Activated T-helper 2 cell treated with anti-CD3 and anti-CD28 coated beads, Interferon-gamma antibody, Interleukin-2, Interleukin-4, amounts not matched to agents 10 μg/mL and 5 μg/mL and 100 μg/mL, durations not matched to agents 14 hours and 24 hours and 36 hours (primary cell): ENCODE data around the gene GFOD1. TPM values are rescaled to one million over a fixed set of nuclear protein-coding genes. Genes with fewer than 3 reads are reported as not detected.
A peak's percentile ranks its signal among the peaks of the same experiment; 100 is the strongest.
"Not testable (repeated sequence)": the region's sequence is repeated elsewhere in the genome, so short reads cannot be mapped to it uniquely, and the experiment has no call there.

Experiments
- DNase-seq: peaks from one replicate; pipeline ENCODE4 v3.0.0; 2021; ENCODE audit warnings: low spot score
- H3K27ac Mint-ChIP-seq: one replicate; pipeline ENCODE4 v1.8.0; 2021; ENCODE audit warnings: mixed read lengths
- H3K27me3 Mint-ChIP-seq: one replicate; pipeline ENCODE4 v1.8.0; 2021; ENCODE audit warnings: low read depth, mixed read lengths
- H3K36me3 Mint-ChIP-seq: one replicate; pipeline ENCODE4 v1.8.0; 2021; ENCODE audit warnings: low read depth, mixed read lengths
- H3K4me1 Mint-ChIP-seq: one replicate; pipeline ENCODE4 v1.8.0; 2021; ENCODE audit warnings: low read depth, mixed read lengths
- H3K4me3 Mint-ChIP-seq: one replicate; pipeline ENCODE4 v1.8.0; 2021; ENCODE audit warnings: low read depth, mild to moderate bottlenecking, moderate library complexity, mixed read lengths
- H3K9me3 Mint-ChIP-seq: one replicate; pipeline ENCODE4 v1.8.0; 2021; ENCODE audit warnings: mixed read lengths
- intact Hi-C: fragments of 100-400 bp; cut with micrococcal nuclease; formaldehyde crosslinking; loops from one replicate; pipeline ENCODE4 v1.15.1; 2023
- total RNA-seq: library from RNA; stranded (reverse); gene quantifications from 2 replicates; pipeline ENCODE4 v1.2.3, GENCODE V29; 2022

The GFOD1 gene
- total RNA-seq, 1 donor from 2014 or later: 4.6 TPM

DNA sequence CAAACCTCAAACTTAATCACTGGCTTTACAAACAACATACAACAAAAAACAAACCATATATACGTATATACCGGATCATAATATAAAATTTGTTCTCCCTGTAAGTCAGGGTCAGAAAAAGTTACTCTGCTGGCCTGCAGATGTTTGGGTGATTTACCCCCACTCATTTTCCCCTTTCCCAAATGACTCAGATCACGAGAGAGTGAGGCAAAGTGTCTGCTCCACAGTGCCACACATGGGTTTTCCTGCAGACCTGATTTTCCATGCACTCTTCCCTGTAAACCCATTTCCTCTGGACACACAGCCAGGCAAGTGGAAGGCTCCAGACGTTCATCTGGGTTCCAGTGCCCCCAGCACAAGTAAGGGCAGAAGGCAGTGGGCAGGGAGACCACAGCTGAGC lies 23.5 kb downstream of the GFOD1 start:
- Mint-ChIP-seq H3K4me3 (no peak overlapping the region), H3K36me3 (peaks cover 11% of the 10 kb centered on the region), H3K27me3 (no peaks in the 10 kb centered on the region), H3K27ac (no peak overlapping the region), H3K4me1 (peaks cover 61% of the 10 kb centered on the region), H3K9me3 (no peaks in the 10 kb centered on the region)
- intact Hi-C loops: no loop called here
- no peak for DNase-seq

- Mint-ChIP-seq H3K9me3 (no peaks in the 10 kb centered on the region), H3K27me3 (no peaks in the 10 kb centered on the region), H3K4me1 (peaks cover 60% of the 10 kb centered on the region), H3K4me3 (no peak overlapping the region), H3K36me3 (peaks cover 6% of the 10 kb centered on the region), H3K27ac (no peak overlapping the region)
- DNase-seq: no peak
- intact Hi-C loops: no loop called here
Measured at GRCh38 chr6:13463328-13463717, 24.1 kb downstream of the GFOD1 start.

- intact Hi-C loops: no loop called here
- no peak for DNase-seq
- no peaks in the 10 kb centered on the region for H3K9me3 Mint-ChIP-seq
- H3K27me3 Mint-ChIP-seq: no peaks in the 10 kb centered on the region
- H3K36me3 Mint-ChIP-seq: peaks cover 6% of the 10 kb centered on the region
- peak overlapping the region; percentile 6 for H3K27ac Mint-ChIP-seq
- peaks cover 61% of the 10 kb centered on the region for H3K4me1 Mint-ChIP-seq
- no peak overlapping the region for H3K4me3 Mint-ChIP-seq
Measured at GRCh38 chr6:13462458-13463327, 24.7 kb downstream of the GFOD1 start.

GRCh38 chr6:13461805-13462204 lies 25.6 kb downstream of the GFOD1 start:
- Mint-ChIP-seq H3K4me1 (peaks cover 59% of the 10 kb centered on the region), H3K36me3 (peaks cover 6% of the 10 kb centered on the region), H3K27ac (no peak overlapping the region), H3K9me3 (no peaks in the 10 kb centered on the region), H3K27me3 (no peaks in the 10 kb centered on the region), H3K4me3 (no peak overlapping the region)
- DNase-seq: no peak
- intact Hi-C loops: no loop called here

- intact Hi-C loops: no loop called here
- peaks cover 59% of the 10 kb centered on the region for H3K4me1 Mint-ChIP-seq
- H3K27me3 Mint-ChIP-seq: no peaks in the 10 kb centered on the region
- DNase-seq: no peak
- no peak overlapping the region for H3K27ac Mint-ChIP-seq
- no peaks in the 10 kb centered on the region for H3K9me3 Mint-ChIP-seq
- H3K36me3 Mint-ChIP-seq: peaks cover 6% of the 10 kb centered on the region
- H3K4me3 Mint-ChIP-seq: no peak overlapping the region
Measured at GRCh38 chr6:13461307-13461706, 26.1 kb downstream of the GFOD1 start.

DNA sequence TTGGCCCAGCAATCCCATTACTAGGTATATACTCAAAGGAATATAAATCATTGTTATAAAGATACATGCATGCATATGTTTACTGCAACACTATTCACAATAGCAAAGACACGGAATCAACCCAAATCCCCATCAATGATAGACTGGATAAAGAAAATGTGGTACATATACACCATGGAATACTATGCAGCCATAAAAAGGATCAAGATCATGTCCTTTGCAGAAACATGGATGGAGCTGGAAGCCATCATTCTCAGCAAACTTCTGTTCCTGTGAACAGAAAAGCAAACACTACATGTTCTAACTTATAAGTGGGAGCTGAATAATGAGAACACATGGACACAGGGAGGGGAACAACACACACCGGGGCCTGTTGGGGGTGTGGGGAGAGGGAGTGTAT lies 27.1 kb downstream of the GFOD1 start:
- H3K9me3 Mint-ChIP-seq, H3K27ac Mint-ChIP-seq, DNase-seq, intact Hi-C loops, H3K27me3 Mint-ChIP-seq, H3K4me3 Mint-ChIP-seq, H3K36me3 Mint-ChIP-seq: not testable (repeated sequence)
- H3K4me1 Mint-ChIP-seq: peaks cover 56% of the 10 kb centered on the region

DNA sequence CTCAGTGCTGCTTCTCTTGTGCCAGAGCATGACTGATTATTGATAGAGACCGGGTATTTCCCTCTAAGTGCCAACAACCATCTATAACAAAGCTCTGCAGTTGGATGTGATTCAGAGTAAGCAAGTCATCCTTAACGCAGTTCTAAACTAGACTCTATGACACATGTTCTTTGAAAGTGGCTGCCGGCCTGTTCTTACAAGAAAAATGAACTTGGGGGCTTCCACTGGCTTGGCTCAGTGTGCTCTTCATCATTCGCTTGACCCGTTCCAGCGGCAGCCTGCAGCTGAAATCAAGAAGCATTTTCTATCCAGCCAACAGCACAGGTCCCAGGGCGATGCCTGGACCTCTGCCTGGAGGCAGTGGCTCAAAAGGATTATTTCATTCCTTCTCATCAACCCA lies 29.8 kb downstream of the GFOD1 start:
- Mint-ChIP-seq H3K9me3 (no peaks in the 10 kb centered on the region), H3K4me1 (peaks cover 62% of the 10 kb centered on the region), H3K4me3 (no peak overlapping the region), H3K27me3 (no peaks in the 10 kb centered on the region), H3K36me3 (peaks cover 4% of the 10 kb centered on the region), H3K27ac (no peak overlapping the region)
- no peak for DNase-seq
- intact Hi-C loops: no loop called here

DNA sequence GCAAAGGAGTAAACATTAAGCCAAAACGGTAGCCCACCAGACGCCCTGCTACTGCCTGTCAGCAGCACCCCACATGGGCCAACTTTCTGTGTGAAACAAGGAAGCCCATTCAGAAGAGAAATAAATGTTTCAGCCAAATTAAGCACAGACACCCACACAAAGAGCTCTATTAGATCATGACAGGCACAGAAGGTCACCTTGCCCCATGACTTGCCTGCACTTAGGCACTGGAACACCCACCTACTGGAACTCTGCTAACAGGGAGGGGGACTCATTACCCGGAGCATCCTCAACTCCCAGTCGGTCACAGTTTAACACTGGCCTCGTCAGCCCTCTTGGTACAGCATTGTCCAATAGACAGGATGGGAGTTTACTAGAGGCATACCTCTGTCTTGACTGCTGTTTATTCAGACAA lies 31.8 kb downstream of the GFOD1 start:
- DNase-seq: no peak
- peaks cover 48% of the 10 kb centered on the region for H3K4me1 Mint-ChIP-seq
- H3K27ac Mint-ChIP-seq: no peak overlapping the region
- no peaks in the 10 kb centered on the region for H3K27me3 Mint-ChIP-seq
- intact Hi-C loops: loop anchor here (1.0 kb wide), 1 partner anchor 11 kb away; no protein-coding TSS in a partner anchor
- H3K4me3 Mint-ChIP-seq: no peak overlapping the region
- H3K36me3 Mint-ChIP-seq: peaks cover 5% of the 10 kb centered on the region
- no peaks in the 10 kb centered on the region for H3K9me3 Mint-ChIP-seq

- Mint-ChIP-seq H3K27me3 (no peaks in the 10 kb centered on the region), H3K27ac (peak overlapping the region; percentile 71), H3K36me3 (peaks cover 14% of the 10 kb centered on the region), H3K4me3 (peak overlapping the region; percentile 30), H3K4me1 (peaks cover 47% of the 10 kb centered on the region), H3K9me3 (peaks cover 4% of the 10 kb centered on the region)
- peak; percentile 52 for DNase-seq
- intact Hi-C loops: loop anchor here (1.0 kb wide), 6 partner anchors 12 to 121 kb away; no protein-coding TSS in a partner anchor
Measured at GRCh38 chr6:13454286-13455221, 32.8 kb downstream of the GFOD1 start.

- intact Hi-C loops: loop anchor here (1.0 kb wide), 5 partner anchors 22 to 121 kb away; no protein-coding TSS in a partner anchor
- Mint-ChIP-seq H3K27me3 (no peaks in the 10 kb centered on the region), H3K4me1 (peaks cover 42% of the 10 kb centered on the region), H3K4me3 (no peak overlapping the region), H3K9me3 (peaks cover 4% of the 10 kb centered on the region), H3K36me3 (peaks cover 15% of the 10 kb centered on the region), H3K27ac (peak overlapping the region; percentile 71)
- DNase-seq: no peak
Measured at GRCh38 chr6:13453771-13454251, 33.6 kb downstream of the GFOD1 start.

DNA sequence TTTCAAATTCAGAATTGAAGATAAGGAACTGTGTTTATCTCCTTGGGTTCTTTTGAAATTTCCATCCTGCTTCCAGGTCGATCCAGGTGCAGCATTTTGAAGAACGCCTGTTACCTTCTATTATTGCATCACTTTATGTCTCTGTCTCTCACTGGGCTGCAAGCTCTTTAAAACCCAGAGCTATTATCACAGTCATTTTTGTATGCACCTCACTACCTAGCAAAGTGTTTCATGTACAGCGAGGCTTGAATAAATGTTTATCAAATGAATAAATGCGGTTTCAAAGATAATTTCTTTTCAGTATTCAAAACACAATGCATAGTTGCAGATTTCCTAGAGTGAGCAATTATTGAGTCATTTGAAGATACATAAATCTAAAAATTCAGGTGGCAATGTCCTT lies 34.2 kb downstream of the GFOD1 start:
- Mint-ChIP-seq H3K4me3 (no peak overlapping the region), H3K4me1 (peaks cover 46% of the 10 kb centered on the region), H3K27me3 (no peaks in the 10 kb centered on the region), H3K36me3 (peaks cover 15% of the 10 kb centered on the region), H3K27ac (no peak overlapping the region), H3K9me3 (peaks cover 4% of the 10 kb centered on the region)
- DNase-seq: no peak
- intact Hi-C loops: no loop called here

- H3K4me1 Mint-ChIP-seq: peaks cover 48% of the 10 kb centered on the region
- DNase-seq: no peak
- intact Hi-C loops: no loop called here
Measured at GRCh38 chr6:13452346-13453117, 34.9 kb downstream of the GFOD1 start.

More at GRCh38 chr6:13452346-13453117, 34.9 kb downstream of the GFOD1 start:
- Mint-ChIP-seq H3K4me3 (no peak overlapping the region), H3K36me3 (peaks cover 15% of the 10 kb centered on the region), H3K9me3 (peaks cover 4% of the 10 kb centered on the region), H3K27ac (no peak overlapping the region), H3K27me3 (no peaks in the 10 kb centered on the region)
